Liver (tissue), 3 donors: ENCODE results near the gene CD27.
"Not testable (repeated sequence)": the region's sequence is repeated elsewhere in the genome, so short reads cannot be mapped to it uniquely, and the experiment has no call there.

Experiments used
- ATF3 ChIP-seq: IDR thresholded peaks from 2 replicates; pipeline ENCODE4 v1.6.1; 2016; ENCODE audit warnings: antibody characterized with exemption
- CTCF ChIP-seq: fragments of 150-350 bp; IDR thresholded peaks from 2 replicates; pipeline ENCODE4 v1.5.1; 2017; ENCODE audit warnings: improper control_type of control experiment, low read depth, low read length; ENCODE audit not compliant: missing input control
- EGR1 ChIP-seq, 2 donors: IDR thresholded peaks; 2 replicates each; pipeline ENCODE4 v1.6.1; 2016 to 2018; ENCODE audit warnings: antibody characterized with exemption in 2 of 2, low read depth in 2 of 2
- FOXA1 ChIP-seq: IDR thresholded peaks from 2 replicates; pipeline ENCODE4 v1.6.1; 2016; ENCODE audit warnings: antibody characterized with exemption
- GABPA ChIP-seq, 2 donors: IDR thresholded peaks in 1 of 2; conservative IDR thresholded peaks in 1 of 2; 2 replicates each; pipeline ENCODE4 v1.6.1; 2016; ENCODE audit warnings: antibody characterized with exemption in 2 of 2, mild to moderate bottlenecking in 1 of 2, moderate library complexity in 1 of 2
- HNF4A ChIP-seq, 2 donors: conservative IDR thresholded peaks; 2 replicates each; pipeline ENCODE4 v1.6.1; 2016; ENCODE audit warnings: antibody characterized with exemption in 2 of 2, mild to moderate bottlenecking in 2 of 2
- HNF4G ChIP-seq: IDR thresholded peaks from 2 replicates; pipeline ENCODE4 v1.6.1; 2016; ENCODE audit warnings: antibody characterized with exemption
- MAX ChIP-seq: IDR thresholded peaks from 2 replicates; pipeline ENCODE4 v1.6.1; 2016; ENCODE audit warnings: antibody characterized with exemption
- NR2F2 ChIP-seq: IDR thresholded peaks from 2 replicates; pipeline ENCODE4 v1.6.1; 2016; ENCODE audit warnings: antibody characterized with exemption
- REST ChIP-seq: IDR thresholded peaks from 2 replicates; pipeline ENCODE4 v1.6.1; 2016; ENCODE audit warnings: antibody characterized with exemption, mild to moderate bottlenecking
- RXRA ChIP-seq, 2 donors: IDR thresholded peaks; 2 replicates each; pipeline ENCODE4 v1.6.1; 2017 to 2018; ENCODE audit warnings: antibody characterized with exemption in 2 of 2, mild to moderate bottlenecking in 1 of 2
- SP1 ChIP-seq: IDR thresholded peaks from 2 replicates; pipeline ENCODE4 v1.6.1; 2018; ENCODE audit warnings: antibody characterized with exemption, mild to moderate bottlenecking
- TAF1 ChIP-seq: conservative IDR thresholded peaks from 2 replicates; pipeline ENCODE4 v1.6.1; 2016; ENCODE audit warnings: antibody characterized with exemption, mild to moderate bottlenecking
- ZBTB33 ChIP-seq: IDR thresholded peaks from 2 replicates; pipeline ENCODE4 v1.6.1; 2016; ENCODE audit warnings: antibody characterized with exemption
- donor health status: healthy.
- donor health status: healthy.

- TF ChIP-seq CTCF; MAX; REST; TAF1; HNF4A (conservative IDR thresholded peaks at IDR 0.05); EGR1 (IDR thresholded peaks at IDR 0.05; ENCODE audit: low read depth in 2 of 2); ZBTB33; RXRA (IDR thresholded peaks at IDR 0.05); ATF3; NR2F2; SP1; FOXA1; HNF4G; GABPA (IDR thresholded peaks at IDR 0.05 in 1 of 2, conservative IDR thresholded peaks at IDR 0.05 in 1 of 2): not testable (repeated sequence)
These were observed 22.0 kb downstream of the CD27 start for GRCh38 chr12:6466751-6467150.
